B cell (primary cell): ENCODE data around the gene KRTCAP2. TPM values are rescaled to one million over a fixed set of nuclear protein-coding genes. Genes with fewer than 3 reads are reported as not detected.

ENCODE experiments used
- ATAC-seq: fragments of 200-7000 bp; cut with Tn5 transposase; one replicate; pipeline ENCODE4 v1.10.0; 2021; ENCODE audit warnings: low read depth, mild to moderate bottlenecking, moderate number of reproducible peaks, moderate library complexity
- CTCF ChIA-PET: fragments of 350-600 bp; sonication (Branson Sonifier 250); formaldehyde crosslinking; loops from one replicate; lab custom pipeline; 2021; ENCODE audit warnings: antibody characterized with exemption, inconsistent platforms; lab: Charles Lee
- POLR2A ChIA-PET: fragments of 350-600 bp; sonication (Branson Sonifier 250); formaldehyde crosslinking; loops from one replicate; lab custom pipeline; 2021; ENCODE audit warnings: antibody characterized with exemption; lab: Charles Lee
- DNase-seq: peaks from one replicate; pipeline ENCODE4 v3.0.0; 2013
- H2AFZ ChIP-seq: 2 replicates; pipeline ENCODE4 v1.6.1; 2012; ENCODE audit warnings: mild to moderate bottlenecking, low read depth, low read length; ENCODE audit not compliant: insufficient read depth, poor library complexity, severe bottlenecking
- H3K27ac ChIP-seq, 2 donors: 1 replicate in 1 of 2; 2 replicates in 1 of 2; pipeline ENCODE4 v1.5.1; 2012 to 2013; ENCODE audit warnings: low read length in 2 of 2, mild to moderate bottlenecking in 2 of 2, moderate library complexity in 1 of 2
- H3K27me3 ChIP-seq, 4 experiments: fragments of 200-600 bp in 1 of 4; sonication (generic) in 1 of 4; replicated peaks in 1 of 4; 1 replicate in 2 of 4; 2 replicates in 2 of 4; pipeline versions ENCODE4 v1.6.1 to v1.7.0; 2013 to 2016; ENCODE audit warnings: low read length in 3 of 4, mild to moderate bottlenecking in 2 of 4, mixed read lengths in 1 of 4, moderate library complexity in 1 of 4; ENCODE audit not compliant: insufficient read depth in 4 of 4, control insufficient read depth in 3 of 4; ENCODE audit errors: control extremely low read depth in 1 of 4
- H3K36me3 ChIP-seq, 2 experiments: replicated peaks in 1 of 2; 1 replicate in 1 of 2; 2 replicates in 1 of 2; pipeline versions ENCODE4 v1.6.1 to v1.7.1; 2013; ENCODE audit warnings: low read length in 1 of 2; ENCODE audit not compliant: insufficient read depth in 2 of 2, control insufficient read depth in 1 of 2; ENCODE audit errors: control extremely low read depth in 1 of 2, extremely low read depth in 1 of 2
- H3K4me1 ChIP-seq, 2 donors: fragments of 200-600 bp in 1 of 2; sonication (generic) in 1 of 2; 1 replicate in 1 of 2; 2 replicates in 1 of 2; pipeline versions ENCODE4 v1.5.1 to v1.6.1; 2013 to 2017; ENCODE audit warnings: low read length in 2 of 2; ENCODE audit not compliant: control insufficient read depth in 2 of 2, insufficient read depth in 2 of 2
- H3K4me2 ChIP-seq: replicated peaks from 2 replicates; pipeline ENCODE3; 2012; ENCODE audit warnings: mild to moderate bottlenecking, low read depth, low read length; ENCODE audit not compliant: poor library complexity, severe bottlenecking
- H3K4me3 ChIP-seq, 5 experiments: fragments of 200-600 bp in 1 of 5; sonication (generic) in 1 of 5; 1 replicate in 3 of 5; 2 replicates in 2 of 5; pipeline versions ENCODE4 v1.5.1 to v1.7.0; 2011 to 2016; ENCODE audit warnings: low read length in 4 of 5, mild to moderate bottlenecking in 4 of 5, low read depth in 2 of 5, control low read depth in 1 of 5, moderate library complexity in 1 of 5; ENCODE audit not compliant: insufficient read depth in 1 of 5; ENCODE audit errors: control extremely low read depth in 1 of 5, extremely low read depth in 1 of 5
- H3K79me2 ChIP-seq: fragments of 200-600 bp; sonication (generic); one replicate; pipeline ENCODE4 v1.6.0; 2016; ENCODE audit warnings: low read length; ENCODE audit not compliant: control insufficient read depth, insufficient read depth
- H3K9ac ChIP-seq: fragments of 200-600 bp; sonication (generic); 2 replicates; pipeline ENCODE4 v1.6.1; 2017; ENCODE audit warnings: mild to moderate bottlenecking, low read length, moderate library complexity
- H3K9me3 ChIP-seq, 3 donors: one replicate each; pipeline versions ENCODE4 v1.6.1 to v1.7.1; 2013; ENCODE audit warnings: low read length in 2 of 3; ENCODE audit not compliant: control insufficient read depth in 2 of 3, insufficient read depth in 1 of 3; ENCODE audit errors: control extremely low read depth in 1 of 3
- H4K20me1 ChIP-seq: 2 replicates; pipeline ENCODE4 v1.6.0; 2012; ENCODE audit warnings: mild to moderate bottlenecking, low read length; ENCODE audit not compliant: insufficient read depth, control insufficient read depth, poor library complexity, severe bottlenecking
- H3K27ac Mint-ChIP-seq: one replicate; pipeline ENCODE4 v1.8.0; 2021; ENCODE audit warnings: mixed read lengths
- H3K27me3 Mint-ChIP-seq: one replicate; pipeline ENCODE4 v1.8.0; 2021; ENCODE audit warnings: mixed read lengths
- H3K4me1 Mint-ChIP-seq: one replicate; pipeline ENCODE4 v1.8.0; 2021; ENCODE audit warnings: mixed read lengths
- H3K4me3 Mint-ChIP-seq: one replicate; pipeline ENCODE4 v1.8.0; 2021; ENCODE audit warnings: mixed read lengths
- H3K9me3 Mint-ChIP-seq: one replicate; pipeline ENCODE4 v1.8.0; 2022; ENCODE audit warnings: mixed read lengths; ENCODE audit not compliant: insufficient read depth
- CTCF ChIP-seq: fragments of 200-600 bp; IDR thresholded peaks from one replicate; pipeline ENCODE4 v1.8.0; 2022; ENCODE audit warnings: antibody characterized with exemption, mild to moderate bottlenecking
- EZH2 ChIP-seq: IDR thresholded peaks from 2 replicates; pipeline ENCODE4 v1.6.1; 2012; ENCODE audit warnings: borderline replicate concordance, low read depth, mild to moderate bottlenecking, moderate library complexity, low read length; ENCODE audit not compliant: insufficient read depth, poor library complexity, severe bottlenecking
- WGBS: methylation state at CpG from one replicate; pipeline ENCODE4 v1.1.5; 2013; ENCODE audit warnings: missing lambda C conversion rate; ENCODE audit not compliant: insufficient coverage; 5-methylcytosine and 5-hydroxymethylcytosine counted together
- intact Hi-C: fragments of 100-400 bp; cut with micrococcal nuclease; formaldehyde crosslinking; loops from one replicate; pipeline ENCODE4 v1.10.0; 2022
- polyA plus RNA-seq: library from polyadenylated mRNA; depleted of rRNA; stranded (reverse); fragments of >200 nt; gene quantifications from 2 replicates; pipeline ENCODE4 v1.2.3, GENCODE V29; 2012
- total RNA-seq, 2 donors: library from RNA; stranded (reverse); fragments of 120-200 nt in 1 of 2; gene quantifications; 1 replicate in 1 of 2; 2 replicates in 1 of 2; pipeline versions ENCODE4 v1.2.3 to v1.2.4, GENCODE V29; 2013 to 2022

Gene KRTCAP2
- total and polyA plus RNA-seq, 2 donors (not counting 1 experiment from before 2014, with no cell fraction given): 151 to 259 TPM

- WGBS: 1% methylated on average over 51 of the region's 52 CpGs
- H3K27me3 Mint-ChIP-seq: peaks cover 3% of the 10 kb centered on the region
- ChIA-PET POLR2A (interaction anchor here (0.6 to 2.6 kb wide), 10 partner anchors 15 to 133 kb away, joined by 3 to 21 read pairs (median 5); partner anchors contain the start of gene ZBTB7B), CTCF (interaction anchor here (0.9 to 5.3 kb wide), 9 partner anchors 10 to 91 kb away, joined by 3 to 51 read pairs (median 14); partner anchors contain the start of gene KRTCAP2)
- peak within 1 kb of the TSS; percentile 86 to 99 (median 92) for H3K4me3 ChIP-seq
- DNase-seq: peak; percentile 96
- H3K9me3 Mint-ChIP-seq: no peaks in the 10 kb centered on the region
- H3K27ac Mint-ChIP-seq: peak within 1 kb of the TSS; percentile 98
- H3K4me3 Mint-ChIP-seq: peak within 1 kb of the TSS; percentile 100
- intact Hi-C loops: loop anchor here (1.0 kb wide), 2 partner anchors 15 to 50 kb away; no protein-coding TSS in a partner anchor
- TF ChIP-seq CTCF: no peak
- TF ChIP-seq EZH2: no peak
- H4K20me1 ChIP-seq: peaks cover 9% of the 10 kb centered on the region
- H3K27me3 ChIP-seq: no peaks in the 10 kb centered on the region
- peak; percentile 86 for ATAC-seq
- H3K79me2 ChIP-seq: peaks cover 33% of the 10 kb centered on the region
- peaks cover 46% of the 10 kb centered on the region for H3K4me1 Mint-ChIP-seq
- H3K27ac ChIP-seq: peak within 1 kb of the TSS; percentile 99 to 100
- peak within 1 kb of the TSS; percentile 100 for H3K9ac ChIP-seq
- no peaks in the 10 kb centered on the region for H3K9me3 ChIP-seq
- H3K4me1 ChIP-seq: peaks cover 22 to 26% of the 10 kb centered on the region in 2 donors
- peaks cover 0 to 5% of the 10 kb centered on the region in 2 experiments for H3K36me3 ChIP-seq
- peak within 1 kb of the TSS; percentile 84 for H3K4me2 ChIP-seq
- peak within 1 kb of the TSS; percentile 93 for H2AFZ ChIP-seq
Observed at GRCh38 chr1:155135415-155136028, 37.6 kb downstream of the KRTCAP2 start, which contains the start of gene SLC50A1. TSS of gene SLC50A1 (plus strand) at chr1:155135852. CDS start at chr1:155135912, 60 bp downstream.
